22Rv1 (cell line): ENCODE data around the gene TMEM184A.

Experiments used
- ZFX ChIP-seq: fragments of 450-650 bp; IDR thresholded peaks from 2 replicates; pipeline ENCODE4 v1.6.1; 2017; ENCODE audit warnings: antibody characterized with exemption, borderline replicate concordance
- TF ChIP-seq, protein P1 (sequence below): fragments of 450-650 bp; IDR thresholded peaks from 2 replicates; pipeline ENCODE4 v1.5.1; 2017; ENCODE audit warnings: mild to moderate bottlenecking

DNA sequence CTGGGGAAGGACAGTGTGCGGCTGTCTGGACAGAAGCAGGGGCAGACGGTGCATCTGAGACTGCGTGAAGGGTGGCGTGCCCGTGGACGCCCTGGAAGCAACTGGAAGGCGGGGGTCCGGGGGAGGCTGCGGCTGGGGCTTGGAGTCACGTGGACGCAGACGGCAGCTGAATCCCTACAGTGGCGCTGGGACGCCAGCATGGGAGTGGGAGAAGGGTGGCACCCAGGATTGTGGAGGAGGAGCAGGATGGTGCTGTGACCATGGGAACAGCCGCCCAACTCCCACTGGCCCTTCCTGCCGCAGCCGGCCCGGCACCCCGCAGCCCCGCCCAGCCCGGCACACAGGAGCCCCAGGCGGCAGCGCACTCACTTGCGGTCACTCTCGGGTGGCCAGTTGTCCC is 61.6 kb downstream of the TMEM184A start:
- TF ChIP-seq, protein P1, sequence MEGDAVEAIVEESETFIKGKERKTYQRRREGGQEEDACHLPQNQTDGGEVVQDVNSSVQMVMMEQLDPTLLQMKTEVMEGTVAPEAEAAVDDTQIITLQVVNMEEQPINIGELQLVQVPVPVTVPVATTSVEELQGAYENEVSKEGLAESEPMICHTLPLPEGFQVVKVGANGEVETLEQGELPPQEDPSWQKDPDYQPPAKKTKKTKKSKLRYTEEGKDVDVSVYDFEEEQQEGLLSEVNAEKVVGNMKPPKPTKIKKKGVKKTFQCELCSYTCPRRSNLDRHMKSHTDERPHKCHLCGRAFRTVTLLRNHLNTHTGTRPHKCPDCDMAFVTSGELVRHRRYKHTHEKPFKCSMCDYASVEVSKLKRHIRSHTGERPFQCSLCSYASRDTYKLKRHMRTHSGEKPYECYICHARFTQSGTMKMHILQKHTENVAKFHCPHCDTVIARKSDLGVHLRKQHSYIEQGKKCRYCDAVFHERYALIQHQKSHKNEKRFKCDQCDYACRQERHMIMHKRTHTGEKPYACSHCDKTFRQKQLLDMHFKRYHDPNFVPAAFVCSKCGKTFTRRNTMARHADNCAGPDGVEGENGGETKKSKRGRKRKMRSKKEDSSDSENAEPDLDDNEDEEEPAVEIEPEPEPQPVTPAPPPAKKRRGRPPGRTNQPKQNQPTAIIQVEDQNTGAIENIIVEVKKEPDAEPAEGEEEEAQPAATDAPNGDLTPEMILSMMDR, result no peak
- TF ChIP-seq ZFX, result no peak
